ENCODE results near the gene USE1. TPM values are rescaled to one million over a fixed set of nuclear protein-coding genes. Genes with fewer than 3 reads are reported as not detected.

Gene USE1
- total and polyA plus RNA-seq, 2 of the 4 experiments (the other 2 are of a cell fraction), result 17.2 to 24.2 TPM

GRCh38 chr19:17183271-17183761 lies 31.8 kb upstream of the USE1 start:
- Histone ChIP-seq H2BK5ac (ENCODE audit: low read depth, low read length, poor library complexity, severe bottlenecking) (no peak overlapping the region), H3K18ac (ENCODE audit: low read depth, low read length) (no peak overlapping the region), H3K14ac (replicated peaks; ENCODE audit: low read depth, low read length) (no peak overlapping the region), H3K4me1 (ENCODE audit: control insufficient read depth, insufficient read depth, low read length) (no peaks in the 10 kb centered on the region), H4K5ac (ENCODE audit: low read depth, low read length) (no peak overlapping the region), H3K9me3 (ENCODE audit: control insufficient read depth, insufficient read depth, low read length) (no peaks in the 10 kb centered on the region), H3K9ac (ENCODE audit: low read depth, low read length) (no peak overlapping the region), H2AFZ (replicated peaks; ENCODE audit: low read length, poor library complexity) (no peak overlapping the region), H4K8ac (ENCODE audit: low read depth in 2 of 2, low read length in 2 of 2) (no peak overlapping the region), H2AK9ac (replicated peaks; ENCODE audit: low read depth, low read length, poor library complexity) (peak overlapping the region; percentile 50), H2BK20ac (ENCODE audit: low read depth, low read length) (no peak overlapping the region; the same call in 1 of the 2 replicates), H3K27me3 (ENCODE audit: control insufficient read depth, insufficient read depth, low read length) (no peaks in the 10 kb centered on the region), H3K79me1 (ENCODE audit: low read depth in 1 of 2, low read length in 2 of 2) (peaks cover 0 to 12% of the 10 kb centered on the region in 2 experiments; a peak in 3 of 4 replicates), H4K91ac (ENCODE audit: insufficient read depth, low read depth, low read length) (no peak overlapping the region), H2BK120ac (ENCODE audit: low read depth, low read length) (no peak overlapping the region), H3K27ac (ENCODE audit: insufficient read depth, low read length) (no peak overlapping the region), H3K4ac (ENCODE audit: low read depth, low read length) (no peak overlapping the region), H3K4me3 (ENCODE audit: insufficient read depth, low read depth, low read length) (no peak overlapping the region), H3K56ac (ENCODE audit: extremely low read depth, insufficient read depth, low read length) (no peak overlapping the region), H3K4me2 (ENCODE audit: low read depth, low read length) (no peak overlapping the region), H3K9me1 (ENCODE audit: insufficient read depth, low read length) (no peaks in the 10 kb centered on the region; the same call in 1 of the 2 replicates), H3K36me3 (ENCODE audit: control insufficient read depth, insufficient read depth, low read length) (peaks cover 66% of the 10 kb centered on the region), H3K23ac (ENCODE audit: low read depth, low read length) (no peak overlapping the region), H2BK15ac (ENCODE audit: low read depth, low read length) (no peak overlapping the region), H2AK5ac (ENCODE audit: low read depth, low read length) (no peak overlapping the region), H4K20me1 (ENCODE audit: insufficient read depth, low read length) (peaks cover 4% of the 10 kb centered on the region; the same call in 1 of the 2 replicates)
- 90% methylated on average over 2 of the region's 14 CpGs; no CpG with 5 or more reads in 1 of the 2 experiments for WGBS, 2 experiments (ENCODE audit: extremely low coverage in 2 of 2, insufficient read length in 1 of 2)
- no TSS peak for BruUV-seq (replicated peaks)
- no peak for ATAC-seq (ENCODE audit: low read depth)
- TF ChIP-seq, protein P1, sequence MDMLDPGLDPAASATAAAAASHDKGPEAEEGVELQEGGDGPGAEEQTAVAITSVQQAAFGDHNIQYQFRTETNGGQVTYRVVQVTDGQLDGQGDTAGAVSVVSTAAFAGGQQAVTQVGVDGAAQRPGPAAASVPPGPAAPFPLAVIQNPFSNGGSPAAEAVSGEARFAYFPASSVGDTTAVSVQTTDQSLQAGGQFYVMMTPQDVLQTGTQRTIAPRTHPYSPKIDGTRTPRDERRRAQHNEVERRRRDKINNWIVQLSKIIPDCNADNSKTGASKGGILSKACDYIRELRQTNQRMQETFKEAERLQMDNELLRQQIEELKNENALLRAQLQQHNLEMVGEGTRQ (IDR thresholded peaks at IDR 0.05; ENCODE audit: low read depth, low read length), result no peak
- no peak for TF ChIP-seq CHD1 (IDR thresholded peaks at IDR 0.05; ENCODE audit: low read depth, low read length)
- TF ChIP-seq MAZ (IDR thresholded peaks at IDR 0.05; ENCODE audit: borderline replicate concordance, low read depth, low read length), result no peak
- TF ChIP-seq BHLHE40 (IDR thresholded peaks at IDR 0.05; ENCODE audit: low read depth, low read length), result no peak
- TF ChIP-seq MXI1 (IDR thresholded peaks at IDR 0.05; ENCODE audit: borderline replicate concordance, low read depth, low read length), result no peak
- no peak for TF ChIP-seq POLR2A (IDR thresholded peaks at IDR 0.05; ENCODE audit: low read depth, low read length)
- no peak for TF ChIP-seq SMC3 (IDR thresholded peaks at IDR 0.05; ENCODE audit: low read depth, low read length)
- no peak for TF ChIP-seq RAD21 (IDR thresholded peaks at IDR 0.05; ENCODE audit: low read length)
- no peak for TF ChIP-seq RCOR1 (IDR thresholded peaks at IDR 0.05; ENCODE audit: insufficient replicate concordance, low read length)
- no peak for TF ChIP-seq MAFK (IDR thresholded peaks at IDR 0.05; ENCODE audit: low read depth, low read length)
- TF ChIP-seq, protein P2, sequence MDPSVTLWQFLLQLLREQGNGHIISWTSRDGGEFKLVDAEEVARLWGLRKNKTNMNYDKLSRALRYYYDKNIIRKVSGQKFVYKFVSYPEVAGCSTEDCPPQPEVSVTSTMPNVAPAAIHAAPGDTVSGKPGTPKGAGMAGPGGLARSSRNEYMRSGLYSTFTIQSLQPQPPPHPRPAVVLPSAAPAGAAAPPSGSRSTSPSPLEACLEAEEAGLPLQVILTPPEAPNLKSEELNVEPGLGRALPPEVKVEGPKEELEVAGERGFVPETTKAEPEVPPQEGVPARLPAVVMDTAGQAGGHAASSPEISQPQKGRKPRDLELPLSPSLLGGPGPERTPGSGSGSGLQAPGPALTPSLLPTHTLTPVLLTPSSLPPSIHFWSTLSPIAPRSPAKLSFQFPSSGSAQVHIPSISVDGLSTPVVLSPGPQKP (IDR thresholded peaks at IDR 0.05; ENCODE audit: borderline replicate concordance, low read depth, low read length), result no peak
- no peak for TF ChIP-seq RFX5 (IDR thresholded peaks at IDR 0.05; ENCODE audit: low read depth, low read length)
- TF ChIP-seq FOS (IDR thresholded peaks at IDR 0.05; ENCODE audit: low read depth, low read length), result no peak
- no peak for TF ChIP-seq CTCF (conservative IDR thresholded peaks at IDR 0.05; ENCODE audit: low read depth, low read length)
- TF ChIP-seq NFE2L2 (IDR thresholded peaks at IDR 0.05; ENCODE audit: low read depth, low read length), result no peak
- TF ChIP-seq CEBPB (IDR thresholded peaks at IDR 0.05; ENCODE audit: low read depth, low read length), result no peak
- DNase-seq, result no peak
- intact Hi-C loops (cut with micrococcal nuclease) (no loop called here), in situ Hi-C loops (cut with MboI; ENCODE audit: low sequenced_read_pairs) (no loop called here), dilution Hi-C loops (cut with HindIII; ENCODE audit: low sequenced_read_pairs, unreplicated experiment) (no loop called here)
- ChIA-PET CTCF (no interaction called here), POLR2A (ENCODE audit: unreplicated experiment) (no interaction called here)

Measured in IMR-90 (cell line).